ENCODE results near the gene KIAA0753.

The KIAA0753 gene

GRCh38 chr17:6676802-6677157 is 36.3 kb upstream of the KIAA0753 start:
- TF ChIP-seq CTCF (IDR thresholded peaks at IDR 0.05; ENCODE audit: insufficient read depth, low read depth, low read length, missing control alignments) = no peak
- H3K4me3 ChIP-seq (ENCODE audit: low read length) = no peak overlapping the region
- no peak for DNase-seq (ENCODE audit: low read depth)

GRCh38 chr17:6675201-6675825 is 34.8 kb upstream of the KIAA0753 start:
- DNase-seq (ENCODE audit: low read depth) = peak; percentile 12
- no peak for TF ChIP-seq CTCF (IDR thresholded peaks at IDR 0.05; ENCODE audit: insufficient read depth, low read depth, low read length, missing control alignments)
- no peak overlapping the region for H3K4me3 ChIP-seq (ENCODE audit: low read length)

- DNase-seq (ENCODE audit: low read depth) = no peak
- TF ChIP-seq CTCF (IDR thresholded peaks at IDR 0.05; ENCODE audit: insufficient read depth, low read depth, low read length, missing control alignments) = no peak
- H3K4me3 ChIP-seq (ENCODE audit: low read length) = no peak overlapping the region
Measured at GRCh38 chr17:6674586-6674985, 34.1 kb upstream of the KIAA0753 start.

GRCh38 chr17:6671431-6671830 is 30.9 kb upstream of the KIAA0753 start:
- DNase-seq (ENCODE audit: low read depth) = peak; percentile 50
- no peak for TF ChIP-seq CTCF (IDR thresholded peaks at IDR 0.05; ENCODE audit: insufficient read depth, low read depth, low read length, missing control alignments)
- H3K4me3 ChIP-seq (ENCODE audit: low read length) = no peak overlapping the region

GRCh38 chr17:6670999-6671398 is 30.5 kb upstream of the KIAA0753 start:
- TF ChIP-seq CTCF (IDR thresholded peaks at IDR 0.05; ENCODE audit: insufficient read depth, low read depth, low read length, missing control alignments) = no peak
- no peak for DNase-seq (ENCODE audit: low read depth)
- H3K4me3 ChIP-seq (ENCODE audit: low read length) = no peak overlapping the region

- H3K4me3 ChIP-seq (ENCODE audit: low read length) = no peak overlapping the region
- TF ChIP-seq CTCF (IDR thresholded peaks at IDR 0.05; ENCODE audit: insufficient read depth, low read depth, low read length, missing control alignments) = no peak
- DNase-seq (ENCODE audit: low read depth) = peak; percentile 69
Measured at GRCh38 chr17:6670571-6670970, 30.1 kb upstream of the KIAA0753 start.

GRCh38 chr17:6669479-6670212 is 29.1 kb upstream of the KIAA0753 start:
- DNase-seq (ENCODE audit: low read depth) = peak; percentile 99
- no peak overlapping the region for H3K4me3 ChIP-seq (ENCODE audit: low read length)
- TF ChIP-seq CTCF (IDR thresholded peaks at IDR 0.05; ENCODE audit: insufficient read depth, low read depth, low read length, missing control alignments) = no peak

Data from epithelial cell of esophagus (primary cell).